Uterus (tissue), 2 donors: ENCODE measurements around the gene NEDD4L.

ENCODE experiments used
- CTCF ChIP-seq, 4 experiments: fragments of 200-600 bp in 2 of 4; fragments of 450-650 bp in 2 of 4; sonication (generic) in 2 of 4; IDR thresholded peaks; one replicate each; pipeline ENCODE4 v1.5.1; 2016 to 2019; ENCODE audit warnings: antibody characterized with exemption in 4 of 4, mild to moderate bottlenecking in 2 of 4, moderate library complexity in 1 of 4
- POLR2A ChIP-seq, 2 donors: fragments of 450-650 bp; IDR thresholded peaks; one replicate each; pipeline ENCODE4 v1.6.1; 2016; ENCODE audit warnings: antibody characterized with exemption in 2 of 2, mild to moderate bottlenecking in 1 of 2, moderate library complexity in 1 of 2

- TF ChIP-seq POLR2A (IDR thresholded peaks at IDR 0.05) (no peak), CTCF (IDR thresholded peaks at IDR 0.05) (no peak)
Measured at GRCh38 chr18:58187674-58188073, 143.6 kb downstream of the NEDD4L start.
